ENCODE measurements around the gene THADA. TPM values are rescaled to one million over a fixed set of nuclear protein-coding genes. Genes with fewer than 3 reads are reported as not detected.
"Not testable (repeated sequence)": the region's sequence is repeated elsewhere in the genome, so short reads cannot be mapped to it uniquely, and the experiment has no call there.

Gene THADA
- total RNA-seq, 3 donors from 2014 or later: 50.3 to 60.4 (median 57.0) TPM

GRCh38 chr2:43302182-43302960, 293.5 kb downstream of the THADA start:
- no peak overlapping the region for H3K4me3 Mint-ChIP-seq
- peaks cover 2% of the 10 kb centered on the region for H3K4me1 Mint-ChIP-seq (ENCODE audit: low read depth)
- H3K9me3 Mint-ChIP-seq: no peaks in the 10 kb centered on the region
- ATAC-seq: no peak
- DNase-seq: no peak
- H3K27me3 Mint-ChIP-seq (ENCODE audit: low read depth): no peaks in the 10 kb centered on the region
- peaks cover 26% of the 10 kb centered on the region for H3K36me3 Mint-ChIP-seq (ENCODE audit: insufficient read depth)

GRCh38 chr2:43300781-43301583, 294.9 kb downstream of the THADA start:
- no peaks in the 10 kb centered on the region for H3K9me3 Mint-ChIP-seq
- H3K4me1 Mint-ChIP-seq (ENCODE audit: low read depth): peaks cover 2% of the 10 kb centered on the region
- peaks cover 20% of the 10 kb centered on the region for H3K36me3 Mint-ChIP-seq (ENCODE audit: insufficient read depth)
- no peak overlapping the region for H3K4me3 Mint-ChIP-seq
- ATAC-seq (no peak), DNase-seq (no peak)
- H3K27me3 Mint-ChIP-seq (ENCODE audit: low read depth): no peaks in the 10 kb centered on the region

- peaks cover 18% of the 10 kb centered on the region for H3K36me3 Mint-ChIP-seq (ENCODE audit: insufficient read depth)
- H3K27me3 Mint-ChIP-seq (ENCODE audit: low read depth): no peaks in the 10 kb centered on the region
- peaks cover under 1% of the 10 kb centered on the region for H3K4me1 Mint-ChIP-seq (ENCODE audit: low read depth)
- H3K9me3 Mint-ChIP-seq: no peaks in the 10 kb centered on the region
- ATAC-seq (no peak), DNase-seq (no peak)
- H3K4me3 Mint-ChIP-seq: no peak overlapping the region
These were observed 295.6 kb downstream of the THADA start for GRCh38 chr2:43300222-43300621.

- DNase-seq (no peak), ATAC-seq (no peak)
- H3K4me1 Mint-ChIP-seq (ENCODE audit: low read depth): peaks cover 13% of the 10 kb centered on the region
- peaks cover 21% of the 10 kb centered on the region for H3K36me3 Mint-ChIP-seq (ENCODE audit: insufficient read depth)
- no peaks in the 10 kb centered on the region for H3K9me3 Mint-ChIP-seq
- H3K4me3 Mint-ChIP-seq: no peak overlapping the region
- no peaks in the 10 kb centered on the region for H3K27me3 Mint-ChIP-seq (ENCODE audit: low read depth)
These were observed 297.3 kb downstream of the THADA start for GRCh38 chr2:43298500-43298899.

- H3K27me3 Mint-ChIP-seq (ENCODE audit: low read depth); DNase-seq; H3K4me3 Mint-ChIP-seq; ATAC-seq; H3K9me3 Mint-ChIP-seq: not testable (repeated sequence)
- Mint-ChIP-seq H3K4me1 (ENCODE audit: low read depth) (peaks cover 17% of the 10 kb centered on the region), H3K36me3 (ENCODE audit: insufficient read depth) (peaks cover 26% of the 10 kb centered on the region)
These were observed 298.1 kb downstream of the THADA start for GRCh38 chr2:43297740-43298139.

GRCh38 chr2:43294973-43295603, 300.8 kb downstream of the THADA start:
- H3K36me3 Mint-ChIP-seq (ENCODE audit: insufficient read depth): peaks cover 37% of the 10 kb centered on the region
- peaks cover 17% of the 10 kb centered on the region for H3K4me1 Mint-ChIP-seq (ENCODE audit: low read depth)
- ATAC-seq: no peak
- no peak overlapping the region for H3K4me3 Mint-ChIP-seq
- H3K27me3 Mint-ChIP-seq (ENCODE audit: low read depth): no peaks in the 10 kb centered on the region
- DNase-seq: no peak
- H3K9me3 Mint-ChIP-seq: no peaks in the 10 kb centered on the region

GRCh38 chr2:43293744-43294695, 301.8 kb downstream of the THADA start:
- DNase-seq: no peak

GRCh38 chr2:43292851-43293743, 302.7 kb downstream of the THADA start:
- H3K4me1 Mint-ChIP-seq (ENCODE audit: low read depth): peaks cover 17% of the 10 kb centered on the region
- DNase-seq (no peak), ATAC-seq (no peak)
- no peak overlapping the region for H3K4me3 Mint-ChIP-seq
- no peaks in the 10 kb centered on the region for H3K27me3 Mint-ChIP-seq (ENCODE audit: low read depth)
- peaks cover 46% of the 10 kb centered on the region for H3K36me3 Mint-ChIP-seq (ENCODE audit: insufficient read depth)
- H3K9me3 Mint-ChIP-seq: no peaks in the 10 kb centered on the region

More at GRCh38 chr2:43293744-43294695, 301.8 kb downstream of the THADA start:
- ATAC-seq: peak; percentile 98
- Mint-ChIP-seq H3K36me3 (ENCODE audit: insufficient read depth) (peaks cover 42% of the 10 kb centered on the region), H3K9me3 (no peaks in the 10 kb centered on the region), H3K4me1 (ENCODE audit: low read depth) (peaks cover 17% of the 10 kb centered on the region), H3K27me3 (ENCODE audit: low read depth) (no peaks in the 10 kb centered on the region), H3K4me3 (no peak overlapping the region)

GRCh38 chr2:43292297-43292696, 303.5 kb downstream of the THADA start:
- no peak for DNase-seq
- Mint-ChIP-seq H3K4me3 (no peak overlapping the region), H3K9me3 (no peaks in the 10 kb centered on the region), H3K27me3 (ENCODE audit: low read depth) (no peaks in the 10 kb centered on the region), H3K36me3 (ENCODE audit: insufficient read depth) (peaks cover 52% of the 10 kb centered on the region), H3K4me1 (ENCODE audit: low read depth) (peaks cover 17% of the 10 kb centered on the region)
- no peak for ATAC-seq

GRCh38 chr2:43289331-43289730, 306.5 kb downstream of the THADA start:
- ATAC-seq (no peak), DNase-seq (no peak)
- H3K4me3 Mint-ChIP-seq: no peak overlapping the region
- H3K27me3 Mint-ChIP-seq (ENCODE audit: low read depth): no peaks in the 10 kb centered on the region
- peaks cover 8% of the 10 kb centered on the region for H3K9me3 Mint-ChIP-seq
- peaks cover 13% of the 10 kb centered on the region for H3K4me1 Mint-ChIP-seq (ENCODE audit: low read depth)
- peaks cover 74% of the 10 kb centered on the region for H3K36me3 Mint-ChIP-seq (ENCODE audit: insufficient read depth)

GRCh38 chr2:43288417-43289305, 307.2 kb downstream of the THADA start:
- Mint-ChIP-seq H3K27me3 (ENCODE audit: low read depth) (no peaks in the 10 kb centered on the region), H3K9me3 (peaks cover 8% of the 10 kb centered on the region), H3K4me1 (ENCODE audit: low read depth) (peaks cover 6% of the 10 kb centered on the region), H3K4me3 (no peak overlapping the region), H3K36me3 (ENCODE audit: insufficient read depth) (peaks cover 77% of the 10 kb centered on the region)
- ATAC-seq (no peak), DNase-seq (no peak)

GRCh38 chr2:43285987-43286386, 309.9 kb downstream of the THADA start:
- no peak for ATAC-seq
- no peak for DNase-seq
- no peaks in the 10 kb centered on the region for H3K27me3 Mint-ChIP-seq (ENCODE audit: low read depth)
- H3K36me3 Mint-ChIP-seq (ENCODE audit: insufficient read depth): peaks cover 78% of the 10 kb centered on the region
- no peak overlapping the region for H3K4me3 Mint-ChIP-seq
- peaks cover 8% of the 10 kb centered on the region for H3K9me3 Mint-ChIP-seq
- no peaks in the 10 kb centered on the region for H3K4me1 Mint-ChIP-seq (ENCODE audit: low read depth)

Data from activated T-cell treated with anti-CD3 and anti-CD28 coated beads, Interleukin-2, amount 50 U/mL, for 4 hours (primary cell).